ENCODE data around the gene GAREM1. TPM values are rescaled to one million over a fixed set of nuclear protein-coding genes. Genes with fewer than 3 reads are reported as not detected.

Gene GAREM1
- total and polyA plus RNA-seq, 12 donors, result 3.5 to 69.5 (median 23.0) TPM

- H3K9me3 ChIP-seq (replicated peaks in 1 of 3), result no peaks in the 10 kb centered on the region
- DNase-seq, result no peak
- intact Hi-C loops (cut with DNase I), result no loop called here
- TF ChIP-seq, protein P1, sequence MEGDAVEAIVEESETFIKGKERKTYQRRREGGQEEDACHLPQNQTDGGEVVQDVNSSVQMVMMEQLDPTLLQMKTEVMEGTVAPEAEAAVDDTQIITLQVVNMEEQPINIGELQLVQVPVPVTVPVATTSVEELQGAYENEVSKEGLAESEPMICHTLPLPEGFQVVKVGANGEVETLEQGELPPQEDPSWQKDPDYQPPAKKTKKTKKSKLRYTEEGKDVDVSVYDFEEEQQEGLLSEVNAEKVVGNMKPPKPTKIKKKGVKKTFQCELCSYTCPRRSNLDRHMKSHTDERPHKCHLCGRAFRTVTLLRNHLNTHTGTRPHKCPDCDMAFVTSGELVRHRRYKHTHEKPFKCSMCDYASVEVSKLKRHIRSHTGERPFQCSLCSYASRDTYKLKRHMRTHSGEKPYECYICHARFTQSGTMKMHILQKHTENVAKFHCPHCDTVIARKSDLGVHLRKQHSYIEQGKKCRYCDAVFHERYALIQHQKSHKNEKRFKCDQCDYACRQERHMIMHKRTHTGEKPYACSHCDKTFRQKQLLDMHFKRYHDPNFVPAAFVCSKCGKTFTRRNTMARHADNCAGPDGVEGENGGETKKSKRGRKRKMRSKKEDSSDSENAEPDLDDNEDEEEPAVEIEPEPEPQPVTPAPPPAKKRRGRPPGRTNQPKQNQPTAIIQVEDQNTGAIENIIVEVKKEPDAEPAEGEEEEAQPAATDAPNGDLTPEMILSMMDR (IDR thresholded peaks at IDR 0.05), result peak in 1 of 6 experiments; percentile 8
- TF ChIP-seq POLR2A (IDR thresholded peaks at IDR 0.05), result no peak
- WGBS, 4 donors, result 37 to 58% (median 43%) methylated on average over 1 of the region's 1 CpG
- H3K27me3 ChIP-seq, result no peaks in the 10 kb centered on the region
- H3K4me1 ChIP-seq (replicated peaks in 1 of 2), result peaks cover 0 to 23% of the 10 kb centered on the region in 2 donors
- H3K4me3 ChIP-seq, result no peak overlapping the region
- H3K36me3 ChIP-seq (replicated peaks in 1 of 2), result no peaks in the 10 kb centered on the region
- peak overlapping the region in 2 of 5 donors; percentile 28 to 36 for H3K27ac ChIP-seq
Observed at GRCh38 chr18:32328379-32328778, 142.3 kb downstream of the GAREM1 start.

DNA sequence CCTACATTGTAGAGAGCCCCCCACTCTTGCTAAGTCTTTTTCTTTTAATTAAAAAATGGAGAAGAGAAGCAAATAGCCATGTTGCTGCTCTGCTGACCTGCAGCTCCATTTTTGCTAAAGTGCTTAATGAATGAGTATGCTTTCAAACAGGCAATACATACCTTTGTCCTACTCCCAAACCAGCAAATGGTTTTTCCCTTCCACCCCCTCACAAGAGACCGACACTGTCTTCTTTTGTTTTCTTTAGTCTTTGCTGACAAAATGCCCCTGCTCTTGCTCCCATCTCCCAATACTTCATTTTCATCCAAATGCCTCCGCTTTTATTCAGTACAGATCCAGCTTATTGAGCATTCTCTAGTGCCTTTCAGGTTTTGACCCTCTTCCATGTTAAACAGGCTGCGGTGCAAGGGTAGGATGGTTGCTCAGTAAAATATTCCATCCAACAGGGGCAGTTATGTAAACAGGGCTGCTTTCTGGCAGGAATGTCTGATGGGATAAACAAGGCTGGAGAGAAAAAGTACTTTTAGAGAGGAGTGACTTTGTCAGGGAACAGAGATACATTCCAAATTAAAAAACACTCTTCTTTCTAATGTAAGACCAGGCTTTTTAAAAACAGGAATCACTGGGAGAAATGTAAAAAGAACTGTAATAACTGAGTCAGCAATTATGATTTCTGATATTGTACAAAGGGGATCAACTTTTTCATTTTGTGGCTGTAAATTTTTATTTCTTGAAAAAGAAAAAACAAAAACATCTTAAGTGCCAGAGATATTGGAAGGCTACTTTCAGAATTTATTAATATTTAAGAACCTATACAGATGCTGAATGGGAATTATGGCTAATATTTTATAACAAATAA is 144.0 kb downstream of the GAREM1 start:
- intact Hi-C loops (cut with DNase I), result no loop called here

GRCh38 chr18:32324181-32324580 is 146.5 kb downstream of the GAREM1 start:
- H3K4me3 ChIP-seq, result no peak overlapping the region
- WGBS, 4 donors, result 71 to 75% (median 74%) methylated on average over 4 of the region's 4 CpGs
- intact Hi-C loops (cut with DNase I), result no loop called here
- H3K27me3 ChIP-seq, result no peaks in the 10 kb centered on the region
- peaks cover 9 to 29% of the 10 kb centered on the region in 2 donors for H3K4me1 ChIP-seq (replicated peaks in 1 of 2)
- no peaks in the 10 kb centered on the region for H3K9me3 ChIP-seq (replicated peaks in 1 of 3)
- no peak for TF ChIP-seq POLR2A (IDR thresholded peaks at IDR 0.05)
- TF ChIP-seq, protein P1 (IDR thresholded peaks at IDR 0.05), result no peak
- DNase-seq, result peak in 1 of 7 donors; percentile 19
- H3K36me3 ChIP-seq (replicated peaks in 1 of 2), result no peaks in the 10 kb centered on the region
- H3K27ac ChIP-seq, result no peak overlapping the region

More for the DNA sequence above, 144.0 kb downstream of the GAREM1 start:
- Histone ChIP-seq H3K4me3 (no peak overlapping the region), H3K9me3 (replicated peaks in 1 of 3) (no peaks in the 10 kb centered on the region), H3K4me1 (replicated peaks in 1 of 2) (peaks cover 9 to 29% of the 10 kb centered on the region in 2 donors), H3K36me3 (replicated peaks in 1 of 2) (no peaks in the 10 kb centered on the region), H3K27me3 (no peaks in the 10 kb centered on the region), H3K27ac (no peak overlapping the region)
- 69 to 75% (median 73%) methylated on average over 3 of the region's 3 CpGs for WGBS, 4 donors
- DNase-seq, result no peak
- TF ChIP-seq, protein P1 (IDR thresholded peaks at IDR 0.05), result no peak
- TF ChIP-seq POLR2A (IDR thresholded peaks at IDR 0.05), result no peak

DNA sequence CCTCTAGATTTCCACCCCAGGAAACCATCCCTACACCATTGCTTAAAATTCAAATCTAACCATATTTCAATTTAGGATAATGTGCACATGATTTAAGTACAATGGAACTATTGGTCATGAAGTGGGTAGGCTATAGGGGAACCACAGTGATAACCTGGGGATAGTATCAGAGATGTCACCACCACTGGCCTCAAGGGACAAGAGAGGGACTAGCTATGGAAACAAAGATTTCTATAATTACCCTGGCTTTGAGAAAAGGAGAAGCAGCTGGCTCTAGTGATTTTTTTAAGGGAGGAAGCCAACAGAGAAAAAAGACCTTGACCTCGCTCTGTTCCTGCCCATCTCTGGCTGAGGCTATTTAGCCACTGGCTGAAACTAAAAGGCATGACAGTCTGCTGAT is 148.9 kb downstream of the GAREM1 start:
- no peak overlapping the region for H3K27ac ChIP-seq
- H3K4me1 ChIP-seq (replicated peaks in 1 of 2), result peaks cover 8 to 9% of the 10 kb centered on the region in 2 donors
- no peak overlapping the region for H3K4me3 ChIP-seq
- no peaks in the 10 kb centered on the region for H3K27me3 ChIP-seq
- no peaks in the 10 kb centered on the region for H3K9me3 ChIP-seq (replicated peaks in 1 of 3)
- no peaks in the 10 kb centered on the region for H3K36me3 ChIP-seq (replicated peaks in 1 of 2)
- 31 to 58% (median 44%) methylated on average over 1 of the region's 1 CpG for WGBS, 4 donors
- intact Hi-C loops (cut with DNase I), result no loop called here
- no peak for TF ChIP-seq POLR2A (IDR thresholded peaks at IDR 0.05)
- TF ChIP-seq, protein P1 (IDR thresholded peaks at IDR 0.05), result peak in 1 of 6 experiments; percentile 11
- DNase-seq, result peak in 3 of 7 donors; percentile 16 to 25 (median 18)
